DOHH2 (cell line): ENCODE results near the gene LMO7.
"Not testable (repeated sequence)": the region's sequence is repeated elsewhere in the genome, so short reads cannot be mapped to it uniquely, and the experiment has no call there.

Experiments used
- H3F3A ChIP-seq: fragments of 200-600 bp; sonication (generic), shearing (Covaris generic); 2 replicates; pipeline ENCODE4 v1.6.0; 2016; ENCODE audit warnings: antibody characterized with exemption, mild to moderate bottlenecking; ENCODE audit not compliant: control insufficient read depth, insufficient read depth
- H3K27ac ChIP-seq: fragments of 200-600 bp; sonication (generic); 2 replicates; pipeline ENCODE4 v1.5.1; 2014; ENCODE audit warnings: low read depth, mild to moderate bottlenecking, low read length, moderate library complexity
- H3K27me3 ChIP-seq: fragments of 200-600 bp; sonication (generic); 2 replicates; pipeline ENCODE4 v1.6.1; 2014; ENCODE audit warnings: mild to moderate bottlenecking, low read length, mixed read lengths; ENCODE audit not compliant: control insufficient read depth
- H3K36me3 ChIP-seq: fragments of 200-600 bp; sonication (generic); 2 replicates; pipeline ENCODE4 v1.6.1; 2014; ENCODE audit warnings: mild to moderate bottlenecking, low read length, moderate library complexity, mixed read lengths; ENCODE audit not compliant: control insufficient read depth
- H3K4me1 ChIP-seq: fragments of 200-600 bp; sonication (generic); 2 replicates; pipeline ENCODE4 v1.6.1; 2014; ENCODE audit warnings: mild to moderate bottlenecking, low read length, mixed read lengths; ENCODE audit not compliant: control insufficient read depth
- H3K4me2 ChIP-seq: fragments of 200-600 bp; sonication (generic); 2 replicates; pipeline ENCODE4 v1.6.0; 2014; ENCODE audit warnings: mild to moderate bottlenecking, low read length, moderate library complexity
- H3K4me3 ChIP-seq: fragments of 200-600 bp; sonication (generic); 2 replicates; pipeline ENCODE4 v1.5.1; 2014; ENCODE audit warnings: mild to moderate bottlenecking, low read length, mixed read lengths
- H3K79me2 ChIP-seq: fragments of 200-600 bp; sonication (generic); 2 replicates; pipeline ENCODE4 v1.6.1; 2014; ENCODE audit warnings: mild to moderate bottlenecking, low read length, mixed read lengths; ENCODE audit not compliant: control insufficient read depth
- H3K9me2 ChIP-seq: fragments of 200-600 bp; sonication (generic); replicated peaks from 2 replicates; pipeline ENCODE4 v1.6.1; 2014; ENCODE audit warnings: mild to moderate bottlenecking, low read length, mixed read lengths; ENCODE audit not compliant: control insufficient read depth
- H3K9me3 ChIP-seq: fragments of 200-600 bp; sonication (generic); 2 replicates; pipeline ENCODE4 v1.6.1; 2014; ENCODE audit warnings: antibody characterized with exemption, low read length, mixed read lengths; ENCODE audit not compliant: control insufficient read depth, insufficient read depth
- H4K20me1 ChIP-seq: fragments of 200-600 bp; sonication (generic); 2 replicates; pipeline ENCODE4 v1.6.0; 2014; ENCODE audit warnings: low read depth, mild to moderate bottlenecking, antibody characterized with exemption, low read length, moderate library complexity; ENCODE audit not compliant: control insufficient read depth, insufficient read depth
- CTCF ChIP-seq: fragments of 200-600 bp; sonication (generic); IDR thresholded peaks from one replicate; pipeline ENCODE4 v1.5.1; 2014; ENCODE audit warnings: antibody characterized with exemption, mild to moderate bottlenecking, low read depth, low read length; ENCODE audit not compliant: poor library complexity, severe bottlenecking
- EZH2phosphoT487 ChIP-seq: fragments of 200-600 bp; sonication (generic); IDR thresholded peaks from 2 replicates; pipeline ENCODE4 v1.6.1; 2017; ENCODE audit warnings: borderline replicate concordance, mild to moderate bottlenecking, antibody characterized with exemption, low read length, moderate library complexity, mixed read lengths

Gene LMO7

GRCh38 chr13:75724752-75725517 lies 88.8 kb downstream of the LMO7 start:
- Histone ChIP-seq H3K36me3 (no peaks in the 10 kb centered on the region), H4K20me1 (no peaks in the 10 kb centered on the region), H3K9me2 (no peaks in the 10 kb centered on the region), H3K9me3 (no peaks in the 10 kb centered on the region), H3K4me2 (no peak overlapping the region), H3K79me2 (no peaks in the 10 kb centered on the region), H3K4me3 (no peak overlapping the region), H3K27ac (no peak overlapping the region), H3K27me3 (no peaks in the 10 kb centered on the region), H3K4me1 (no peaks in the 10 kb centered on the region), H3F3A (no peaks in the 10 kb centered on the region)
- no peak for TF ChIP-seq EZH2phosphoT487
- TF ChIP-seq CTCF: no peak

- TF ChIP-seq EZH2phosphoT487 (no peak), CTCF (no peak)
- H3K4me2 ChIP-seq: no peak overlapping the region
- no peaks in the 10 kb centered on the region for H3K79me2 ChIP-seq
- H3K9me3 ChIP-seq: no peaks in the 10 kb centered on the region
- H3K27ac ChIP-seq: no peak overlapping the region
- no peaks in the 10 kb centered on the region for H3K36me3 ChIP-seq
- H3K27me3 ChIP-seq: no peaks in the 10 kb centered on the region
- no peaks in the 10 kb centered on the region for H3K9me2 ChIP-seq
- H3F3A ChIP-seq: no peaks in the 10 kb centered on the region
- H3K4me1 ChIP-seq: no peaks in the 10 kb centered on the region
- no peaks in the 10 kb centered on the region for H4K20me1 ChIP-seq
- H3K4me3 ChIP-seq: no peak overlapping the region
Observed at GRCh38 chr13:75725736-75726135, 89.6 kb downstream of the LMO7 start.

DNA sequence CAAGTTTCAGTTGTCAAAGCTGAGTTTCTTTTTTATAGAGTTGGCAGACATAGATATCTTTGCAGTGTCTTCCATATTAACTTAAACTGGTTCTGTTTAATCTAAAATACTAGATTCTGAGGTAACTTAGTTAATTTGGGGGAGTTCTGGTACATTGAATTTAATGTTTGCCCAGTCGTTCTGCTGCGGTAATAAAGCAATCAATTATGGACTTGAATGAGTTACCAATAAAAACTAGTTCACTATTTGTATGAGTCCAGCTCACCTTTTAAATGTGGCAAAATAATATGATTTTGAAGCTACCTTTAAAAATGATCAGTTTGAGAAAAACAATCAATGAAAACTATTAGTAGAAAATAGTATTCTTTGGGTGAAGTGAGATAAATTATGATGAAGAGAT lies 90.2 kb downstream of the LMO7 start:
- Histone ChIP-seq H3K79me2 (no peaks in the 10 kb centered on the region), H4K20me1 (no peaks in the 10 kb centered on the region), H3K4me3 (no peak overlapping the region), H3K9me2 (no peaks in the 10 kb centered on the region), H3K9me3 (no peaks in the 10 kb centered on the region), H3F3A (no peaks in the 10 kb centered on the region), H3K27ac (no peak overlapping the region), H3K4me2 (no peak overlapping the region), H3K27me3 (no peaks in the 10 kb centered on the region), H3K4me1 (no peaks in the 10 kb centered on the region), H3K36me3 (no peaks in the 10 kb centered on the region)
- TF ChIP-seq CTCF: no peak
- TF ChIP-seq EZH2phosphoT487: no peak

GRCh38 chr13:75733113-75733512 lies 97.0 kb downstream of the LMO7 start:
- not testable (repeated sequence) for H3K27ac ChIP-seq, H3K79me2 ChIP-seq, H3K9me3 ChIP-seq, H3K9me2 ChIP-seq, H4K20me1 ChIP-seq, H3K4me3 ChIP-seq, H3K4me2 ChIP-seq, H3K36me3 ChIP-seq, H3K4me1 ChIP-seq, H3F3A ChIP-seq, H3K27me3 ChIP-seq
